Activated CD4-positive, alpha-beta memory T cell treated with anti-CD3 and anti-CD28 coated beads for 36 hours (primary cell): ENCODE measurements around the gene SELENOM. TPM values are rescaled to one million over a fixed set of nuclear protein-coding genes. Genes with fewer than 3 reads are reported as not detected.

Experiments used
- CTCF ChIA-PET: fragments of 350-600 bp; sonication (Branson Sonifier 250); formaldehyde crosslinking; loops from one replicate; lab custom pipeline; 2021; ENCODE audit warnings: antibody characterized with exemption, inconsistent platforms; lab: Charles Lee
- POLR2A ChIA-PET: fragments of 350-600 bp; sonication (Branson Sonifier 250); formaldehyde crosslinking; loops from one replicate; lab custom pipeline; 2021; ENCODE audit warnings: antibody characterized with exemption; lab: Charles Lee
- DNase-seq: peaks from one replicate; pipeline ENCODE4 v3.0.0-alpha.2; 2020
- H3K27ac Mint-ChIP-seq: one replicate; pipeline ENCODE4 v1.8.0; 2021; ENCODE audit warnings: mixed read lengths
- H3K27me3 Mint-ChIP-seq: one replicate; pipeline ENCODE4 v1.8.0; 2021; ENCODE audit warnings: mixed read lengths
- H3K36me3 Mint-ChIP-seq: one replicate; pipeline ENCODE4 v1.8.0; 2021; ENCODE audit warnings: mixed read lengths
- H3K4me1 Mint-ChIP-seq: one replicate; pipeline ENCODE4 v1.8.0; 2021; ENCODE audit warnings: low read depth, mixed read lengths
- H3K4me3 Mint-ChIP-seq: one replicate; pipeline ENCODE4 v1.8.0; 2021; ENCODE audit warnings: mild to moderate bottlenecking, mixed read lengths
- H3K9me3 Mint-ChIP-seq: one replicate; pipeline ENCODE4 v1.8.0; 2021; ENCODE audit warnings: mixed read lengths
- intact Hi-C: fragments of 100-400 bp; cut with micrococcal nuclease; formaldehyde crosslinking; loops from one replicate; pipeline ENCODE4 v1.15.1; 2023
- total RNA-seq, 2 experiments: library from RNA; stranded (reverse); gene quantifications; one replicate each; pipeline ENCODE4 v1.2.3, GENCODE V29; 2021

Gene SELENOM
- total RNA-seq, 2 experiments from 2014 or later, result 14.1 to 14.3 TPM

GRCh38 chr22:31130873-31131272, 23.5 kb upstream of the SELENOM start:
- ChIA-PET CTCF (interaction anchor here (0.7 kb wide), 1 partner anchor 19 kb away, joined by 3 read pairs; no protein-coding TSS in a partner anchor), POLR2A (no interaction called here)
- H3K27ac Mint-ChIP-seq, result no peak overlapping the region
- H3K36me3 Mint-ChIP-seq, result no peaks in the 10 kb centered on the region
- H3K4me1 Mint-ChIP-seq, result no peaks in the 10 kb centered on the region
- H3K27me3 Mint-ChIP-seq, result peaks cover 3% of the 10 kb centered on the region
- intact Hi-C loops, result no loop called here
- no peak for DNase-seq
- H3K4me3 Mint-ChIP-seq, result no peak overlapping the region
- no peaks in the 10 kb centered on the region for H3K9me3 Mint-ChIP-seq

- Mint-ChIP-seq H3K4me3 (no peak overlapping the region), H3K27ac (no peak overlapping the region), H3K9me3 (no peaks in the 10 kb centered on the region), H3K36me3 (no peaks in the 10 kb centered on the region), H3K27me3 (peaks cover 3% of the 10 kb centered on the region), H3K4me1 (no peaks in the 10 kb centered on the region)
- intact Hi-C loops, result no loop called here
- DNase-seq, result no peak
- ChIA-PET CTCF (interaction anchor here (0.9 to 1.3 kb wide), 2 partner anchors 21 to 43 kb away, joined by 3 to 4 read pairs; partner anchors contain the start of gene SELENOM), POLR2A (no interaction called here)
These were observed 20.8 kb upstream of the SELENOM start for GRCh38 chr22:31128156-31128555.

GRCh38 chr22:31127181-31127772, 19.9 kb upstream of the SELENOM start:
- no peak for DNase-seq
- no peaks in the 10 kb centered on the region for H3K9me3 Mint-ChIP-seq
- CTCF ChIA-PET, result interaction anchor here (0.9 to 1.3 kb wide), 2 partner anchors 20 to 42 kb away, joined by 3 to 4 read pairs; partner anchors contain the start of gene SELENOM

DNA sequence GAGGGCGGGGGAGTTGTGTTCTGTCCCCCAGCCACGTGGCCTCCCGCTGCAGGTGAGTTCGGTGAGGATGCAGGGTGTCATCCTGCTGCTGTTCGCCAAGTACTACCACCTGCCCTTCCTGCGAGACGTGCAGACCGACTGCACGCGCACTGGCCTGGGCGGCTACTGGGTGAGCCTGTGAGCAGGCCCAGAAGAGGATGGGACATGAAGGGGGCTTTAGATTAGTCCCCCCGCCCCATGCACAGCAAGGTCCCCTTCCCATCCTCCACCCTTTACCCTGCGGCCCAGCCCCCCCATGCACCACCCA, 19.5 kb upstream of the SELENOM start:
- ChIA-PET POLR2A (no interaction called here), CTCF (no interaction called here)
- Mint-ChIP-seq H3K27ac (no peak overlapping the region), H3K36me3 (no peaks in the 10 kb centered on the region), H3K4me3 (no peak overlapping the region), H3K4me1 (no peaks in the 10 kb centered on the region), H3K9me3 (no peaks in the 10 kb centered on the region), H3K27me3 (peaks cover 3% of the 10 kb centered on the region)
- no peak for DNase-seq
- intact Hi-C loops, result no loop called here

More at GRCh38 chr22:31127181-31127772, 19.9 kb upstream of the SELENOM start:
- Mint-ChIP-seq H3K36me3 (no peaks in the 10 kb centered on the region), H3K4me3 (no peak overlapping the region), H3K27me3 (peaks cover 3% of the 10 kb centered on the region), H3K4me1 (no peaks in the 10 kb centered on the region), H3K27ac (no peak overlapping the region)
- intact Hi-C loops, result no loop called here
- POLR2A ChIA-PET, result interaction anchor here (0.6 kb wide), 1 partner anchor 286 kb away, joined by 3 read pairs; no protein-coding TSS in a partner anchor

DNA sequence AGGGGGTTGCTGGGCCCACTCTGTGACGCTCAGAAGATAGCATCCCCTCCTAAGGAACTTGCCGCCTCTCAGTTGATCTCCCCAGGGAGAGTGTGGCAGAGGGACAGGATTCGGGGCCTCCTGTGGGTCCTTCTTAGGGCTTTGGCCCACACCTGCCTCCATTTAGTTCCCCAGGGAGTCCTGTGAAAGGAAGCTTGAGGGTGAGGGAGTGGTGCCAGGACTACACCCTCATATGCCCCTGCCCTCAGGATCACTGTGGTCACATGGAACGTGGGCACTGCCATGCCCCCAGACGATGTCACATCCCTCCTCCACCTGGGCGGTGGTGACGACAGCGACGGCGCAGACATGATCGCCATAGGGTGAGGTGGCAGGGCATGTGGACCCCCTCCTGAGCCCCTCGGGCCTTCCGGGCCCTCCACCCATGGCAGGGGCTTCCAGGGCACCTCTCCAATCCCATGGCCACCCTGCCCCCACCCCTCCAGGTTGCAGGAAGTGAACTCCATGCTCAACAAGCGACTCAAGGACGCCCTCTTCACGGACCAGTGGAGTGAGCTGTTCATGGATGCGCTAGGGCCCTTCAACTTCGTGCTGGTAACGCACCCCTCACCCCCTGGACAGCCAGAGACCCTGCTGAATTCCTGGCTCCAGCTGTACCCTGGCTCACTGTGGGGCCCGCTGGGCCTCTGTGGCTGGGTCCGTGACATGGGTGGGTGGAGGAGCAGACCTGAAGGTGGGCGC, 18.9 kb upstream of the SELENOM start:
- Mint-ChIP-seq H3K27ac (no peak overlapping the region), H3K4me1 (no peaks in the 10 kb centered on the region), H3K9me3 (no peaks in the 10 kb centered on the region), H3K4me3 (no peak overlapping the region), H3K36me3 (no peaks in the 10 kb centered on the region), H3K27me3 (peaks cover 3% of the 10 kb centered on the region)
- ChIA-PET POLR2A (no interaction called here), CTCF (no interaction called here)
- no peak for DNase-seq
- intact Hi-C loops, result no loop called here

- Mint-ChIP-seq H3K27ac (no peak overlapping the region), H3K27me3 (peaks cover 3% of the 10 kb centered on the region), H3K4me3 (no peak overlapping the region), H3K9me3 (no peaks in the 10 kb centered on the region), H3K4me1 (no peaks in the 10 kb centered on the region), H3K36me3 (no peaks in the 10 kb centered on the region)
- ChIA-PET CTCF (no interaction called here), POLR2A (no interaction called here)
- DNase-seq, result no peak
- intact Hi-C loops, result no loop called here
These were observed 18.3 kb upstream of the SELENOM start for GRCh38 chr22:31125521-31126117.

DNA sequence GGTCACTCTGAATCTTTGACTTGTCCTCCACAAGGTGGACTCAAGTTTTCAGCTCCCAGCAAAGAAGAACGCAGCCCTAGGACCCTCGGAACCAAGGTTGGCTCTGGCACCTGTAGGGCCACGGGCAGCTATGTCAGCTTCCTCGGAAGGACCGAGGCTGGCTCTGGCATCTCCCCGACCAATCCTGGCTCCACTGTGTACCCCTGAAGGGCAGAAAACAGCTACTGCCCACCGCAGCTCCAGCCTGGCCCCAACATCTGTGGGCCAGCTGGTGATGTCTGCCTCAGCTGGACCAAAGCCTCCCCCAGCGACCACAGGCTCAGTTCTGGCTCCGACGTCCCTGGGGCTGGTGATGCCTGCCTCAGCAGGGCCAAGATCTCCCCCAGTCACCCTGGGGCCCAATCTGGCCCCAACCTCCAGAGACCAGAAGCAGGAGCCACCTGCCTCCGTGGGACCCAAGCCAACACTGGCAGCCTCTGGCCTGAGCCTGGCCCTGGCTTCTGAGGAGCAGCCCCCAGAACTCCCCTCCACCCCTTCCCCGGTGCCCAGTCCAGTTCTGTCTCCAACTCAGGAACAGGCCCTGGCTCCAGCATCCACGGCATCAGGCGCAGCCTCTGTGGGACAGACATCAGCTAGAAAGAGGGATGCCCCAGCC, 17.6 kb upstream of the SELENOM start:
- H3K9me3 Mint-ChIP-seq, result no peaks in the 10 kb centered on the region
- H3K27me3 Mint-ChIP-seq, result peaks cover 3% of the 10 kb centered on the region
- H3K36me3 Mint-ChIP-seq, result no peaks in the 10 kb centered on the region
- no peaks in the 10 kb centered on the region for H3K4me1 Mint-ChIP-seq
- ChIA-PET CTCF (no interaction called here), POLR2A (no interaction called here)
- intact Hi-C loops, result no loop called here
- no peak overlapping the region for H3K4me3 Mint-ChIP-seq
- DNase-seq, result no peak
- no peak overlapping the region for H3K27ac Mint-ChIP-seq

DNA sequence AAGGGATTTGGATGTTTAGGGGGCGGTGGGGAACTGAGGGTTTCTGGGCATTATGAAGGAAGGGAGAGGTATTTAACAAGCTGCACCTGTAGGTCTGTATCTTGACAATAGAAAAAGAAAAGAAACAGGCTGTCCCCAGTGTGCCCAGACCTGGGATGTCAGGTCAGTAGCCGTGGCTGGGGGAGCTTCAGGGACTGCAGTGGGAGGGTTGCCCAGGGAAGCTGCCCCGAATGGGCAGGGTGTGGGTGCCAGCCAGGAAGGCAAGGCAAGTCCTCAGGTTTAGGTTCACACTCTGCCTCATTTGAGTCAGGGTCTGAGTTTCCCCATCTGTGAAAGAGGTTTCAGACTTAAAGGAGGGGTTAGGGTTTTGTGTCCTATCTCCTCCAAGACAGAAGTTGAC, 16.9 kb upstream of the SELENOM start:
- Mint-ChIP-seq H3K27me3 (peaks cover 3% of the 10 kb centered on the region), H3K4me1 (no peaks in the 10 kb centered on the region), H3K27ac (no peak overlapping the region), H3K9me3 (no peaks in the 10 kb centered on the region), H3K36me3 (no peaks in the 10 kb centered on the region), H3K4me3 (no peak overlapping the region)
- ChIA-PET CTCF (no interaction called here), POLR2A (no interaction called here)
- intact Hi-C loops, result no loop called here
- DNase-seq, result no peak

- H3K9me3 Mint-ChIP-seq, result no peaks in the 10 kb centered on the region
- H3K4me3 Mint-ChIP-seq, result no peak overlapping the region
- peaks cover 3% of the 10 kb centered on the region for H3K27me3 Mint-ChIP-seq
- ChIA-PET CTCF (no interaction called here), POLR2A (no interaction called here)
- H3K4me1 Mint-ChIP-seq, result no peaks in the 10 kb centered on the region
- H3K36me3 Mint-ChIP-seq, result no peaks in the 10 kb centered on the region
- H3K27ac Mint-ChIP-seq, result no peak overlapping the region
- intact Hi-C loops, result no loop called here
- no peak for DNase-seq
These were observed 15.9 kb upstream of the SELENOM start for GRCh38 chr22:31123292-31123602.

DNA sequence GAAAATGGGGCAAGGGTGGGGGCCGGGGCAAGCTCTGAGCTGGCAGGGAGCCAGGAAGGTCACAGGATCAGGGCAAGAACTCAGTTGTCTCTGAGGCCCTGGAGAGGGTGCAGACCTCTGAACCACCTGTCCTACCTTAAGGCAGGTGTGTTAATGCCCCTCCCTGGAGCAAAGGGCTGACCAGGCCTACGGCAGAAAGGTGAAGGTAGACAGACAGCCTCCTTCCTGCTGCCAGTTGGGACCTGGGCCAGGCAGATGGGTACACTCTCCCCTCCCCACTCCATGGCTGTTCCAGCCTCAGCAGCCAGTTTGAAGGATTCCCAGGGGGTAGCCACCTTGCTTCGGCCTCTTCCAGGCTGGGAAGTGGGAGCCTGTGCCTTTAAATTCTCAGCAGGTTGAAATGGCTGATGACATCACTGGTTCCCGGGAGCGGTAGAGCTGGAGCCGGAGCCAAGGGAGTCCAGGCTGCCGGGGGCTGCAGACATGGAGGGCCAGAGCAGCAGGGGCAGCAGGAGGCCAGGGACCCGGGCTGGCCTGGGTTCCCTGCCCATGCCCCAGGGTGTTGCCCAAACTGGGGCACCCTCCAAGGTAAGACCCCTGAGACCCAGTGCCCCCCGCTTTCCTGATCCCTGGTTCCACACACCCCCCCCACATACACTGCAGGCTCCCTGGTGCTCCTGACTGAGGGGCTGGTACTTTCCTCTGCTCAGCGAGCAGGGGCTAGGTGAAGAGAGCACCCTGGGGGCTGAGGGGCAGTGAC, 15.3 kb upstream of the SELENOM start, which contains the start of gene INPP5J:
TSS of gene INPP5J (plus strand) at position 435 of the 760 bp plus-strand sequence. CDS start at position 484, 49 bp downstream.
- CTCF ChIA-PET, result no interaction called here
- H3K27ac Mint-ChIP-seq, result no peak within 1 kb of the TSS
- H3K36me3 Mint-ChIP-seq, result no peaks in the 10 kb centered on the region

GRCh38 chr22:31122196-31122531, 14.8 kb upstream of the SELENOM start:
- no peak for DNase-seq
- Mint-ChIP-seq H3K36me3 (no peaks in the 10 kb centered on the region), H3K4me3 (no peak overlapping the region), H3K4me1 (no peaks in the 10 kb centered on the region), H3K27ac (no peak overlapping the region), H3K27me3 (no peaks in the 10 kb centered on the region), H3K9me3 (no peaks in the 10 kb centered on the region)
- CTCF ChIA-PET, result no interaction called here
- POLR2A ChIA-PET, result no interaction called here
- intact Hi-C loops, result no loop called here

More for the DNA sequence above, 15.3 kb upstream of the SELENOM start, which contains the start of gene INPP5J:
- H3K4me1 Mint-ChIP-seq, result no peaks in the 10 kb centered on the region
- POLR2A ChIA-PET, result no interaction called here
- H3K4me3 Mint-ChIP-seq, result no peak within 1 kb of the TSS
- DNase-seq, result no peak
- H3K27me3 Mint-ChIP-seq, result peaks cover under 1% of the 10 kb centered on the region
- intact Hi-C loops, result no loop called here
- no peaks in the 10 kb centered on the region for H3K9me3 Mint-ChIP-seq

- Mint-ChIP-seq H3K27me3 (no peaks in the 10 kb centered on the region), H3K9me3 (no peaks in the 10 kb centered on the region), H3K4me3 (no peak overlapping the region), H3K27ac (no peak overlapping the region), H3K4me1 (no peaks in the 10 kb centered on the region), H3K36me3 (no peaks in the 10 kb centered on the region)
- DNase-seq, result no peak
- CTCF ChIA-PET, result no interaction called here
- POLR2A ChIA-PET, result no interaction called here
- intact Hi-C loops, result no loop called here
These were observed 14.0 kb upstream of the SELENOM start for GRCh38 chr22:31121403-31121802.
